Astrocyte of the cerebellum (primary cell): ENCODE data around the gene C1QTNF1.

Experiments used
- DNase-seq: peaks from one replicate; pipeline ENCODE4 v3.0.0-alpha.2; 2011; ENCODE audit warnings: low read depth
- H3K4me3 ChIP-seq: 2 replicates; pipeline ENCODE4 v1.5.1; 2011; ENCODE audit warnings: mild to moderate bottlenecking, low read depth, low read length, moderate library complexity
- CTCF ChIP-seq: IDR thresholded peaks from 2 replicates; pipeline ENCODE4 v1.5.1; 2012; ENCODE audit warnings: low read length, low read depth, moderate library complexity, mild to moderate bottlenecking; ENCODE audit errors: missing control alignments
- in situ Hi-C: cut with HindIII; loops from 2 replicates; pipeline ENCODE4 v1.10.0; 2017; ENCODE audit warnings: low sequenced_read_pairs

Gene C1QTNF1

GRCh38 chr17:79085921-79086551 lies 62.1 kb downstream of the C1QTNF1 start:
- DNase-seq, result no peak
- H3K4me3 ChIP-seq, result no peak overlapping the region
- no peak for TF ChIP-seq CTCF
- in situ Hi-C loops, result no loop called here

- no peak overlapping the region for H3K4me3 ChIP-seq
- in situ Hi-C loops, result no loop called here
- no peak for TF ChIP-seq CTCF
- DNase-seq, result no peak
Measured at GRCh38 chr17:79086609-79087427, 62.8 kb downstream of the C1QTNF1 start.

- DNase-seq, result peak; percentile 16
- no peak overlapping the region for H3K4me3 ChIP-seq
- peak; percentile 89 for TF ChIP-seq CTCF
- in situ Hi-C loops, result no loop called here
Measured at GRCh38 chr17:79087428-79088143, 63.6 kb downstream of the C1QTNF1 start.

- no peak for DNase-seq
- no peak overlapping the region for H3K4me3 ChIP-seq
- TF ChIP-seq CTCF, result no peak
- in situ Hi-C loops, result no loop called here
Measured at GRCh38 chr17:79088247-79088996, 64.5 kb downstream of the C1QTNF1 start.

GRCh38 chr17:79088997-79089328 lies 65.0 kb downstream of the C1QTNF1 start:
- H3K4me3 ChIP-seq, result no peak overlapping the region
- in situ Hi-C loops, result no loop called here
- no peak for DNase-seq
- no peak for TF ChIP-seq CTCF
